ENCODE measurements around the gene HBS1L. TPM values are rescaled to one million over a fixed set of nuclear protein-coding genes. Genes with fewer than 3 reads are reported as not detected.
"Not testable (repeated sequence)": the region's sequence is repeated elsewhere in the genome, so short reads cannot be mapped to it uniquely, and the experiment has no call there.

Gene HBS1L
- total and polyA plus RNA-seq, 5 donors, result 28.7 to 81.3 (median 71.3) TPM

- H3K4me3 ChIP-seq (ENCODE audit: low read length); H3K27me3 ChIP-seq (ENCODE audit: control insufficient read depth, insufficient read depth); H3K27ac ChIP-seq (ENCODE audit: low read length); H3K9me3 ChIP-seq (ENCODE audit: control insufficient read depth, low read length); intact Hi-C loops (cut with DNase I); ATAC-seq; DNase-seq; H3K4me1 ChIP-seq (ENCODE audit: control insufficient read depth, insufficient read depth, low read length): not testable (repeated sequence)
- WGBS, result 92% methylated on average over 11 of the region's 11 CpGs
Measured at GRCh38 chr6:135058299-135058698, 3.7 kb upstream of the HBS1L start.

GRCh38 chr6:135056632-135057031 lies 2.0 kb upstream of the HBS1L start:
- H3K9me3 ChIP-seq (ENCODE audit: control insufficient read depth, low read length), result no peaks in the 10 kb centered on the region
- intact Hi-C loops (cut with DNase I), result no loop called here
- no peak overlapping the region for H3K27ac ChIP-seq (ENCODE audit: low read length)
- peaks cover 2% of the 10 kb centered on the region for H3K4me1 ChIP-seq (ENCODE audit: control insufficient read depth, insufficient read depth, low read length)
- DNase-seq, result no peak
- no peak for ATAC-seq
- WGBS, result 95% methylated on average over 5 of the region's 5 CpGs
- H3K27me3 ChIP-seq (ENCODE audit: control insufficient read depth, insufficient read depth), result no peaks in the 10 kb centered on the region
- H3K4me3 ChIP-seq (ENCODE audit: low read length), result no peak overlapping the region

GRCh38 chr6:135054226-135054568 lies 425 bp downstream of the HBS1L start:
- peak overlapping the region; percentile 84 for H3K4me3 ChIP-seq (ENCODE audit: low read length)
- no peaks in the 10 kb centered on the region for H3K27me3 ChIP-seq (ENCODE audit: control insufficient read depth, insufficient read depth)
- DNase-seq (no peak), ATAC-seq (peak in 1 of 2 donors; percentile 3)
- H3K4me1 ChIP-seq (ENCODE audit: control insufficient read depth, insufficient read depth, low read length), result peaks cover 2% of the 10 kb centered on the region
- no peaks in the 10 kb centered on the region for H3K9me3 ChIP-seq (ENCODE audit: control insufficient read depth, low read length)
- intact Hi-C loops (cut with DNase I), result no loop called here
- peak overlapping the region; percentile 64 for H3K27ac ChIP-seq (ENCODE audit: low read length)
- under 1% methylated on average over 9 of the region's 9 CpGs for WGBS

- intact Hi-C loops (cut with DNase I), result no loop called here
- DNase-seq, result no peak
- H3K4me3 ChIP-seq (ENCODE audit: low read length), result peak overlapping the region; percentile 84
- H3K9me3 ChIP-seq (ENCODE audit: control insufficient read depth, low read length), result no peaks in the 10 kb centered on the region
- WGBS, result 25% methylated on average over 2 of the region's 2 CpGs
- H3K4me1 ChIP-seq (ENCODE audit: control insufficient read depth, insufficient read depth, low read length), result peaks cover 2% of the 10 kb centered on the region
- H3K27me3 ChIP-seq (ENCODE audit: control insufficient read depth, insufficient read depth), result no peaks in the 10 kb centered on the region
- ATAC-seq, result no peak
- no peak overlapping the region for H3K27ac ChIP-seq (ENCODE audit: low read length)
Measured at GRCh38 chr6:135053406-135053805, 1.2 kb downstream of the HBS1L start.

- intact Hi-C loops (cut with DNase I), result no loop called here
- Histone ChIP-seq H3K9me3 (ENCODE audit: control insufficient read depth, low read length) (no peaks in the 10 kb centered on the region), H3K4me1 (ENCODE audit: control insufficient read depth, insufficient read depth, low read length) (peaks cover 2% of the 10 kb centered on the region), H3K4me3 (ENCODE audit: low read length) (no peak overlapping the region), H3K27me3 (ENCODE audit: control insufficient read depth, insufficient read depth) (no peaks in the 10 kb centered on the region), H3K27ac (ENCODE audit: low read length) (no peak overlapping the region)
- no peak for ATAC-seq
- 62% methylated on average over 3 of the region's 3 CpGs for WGBS
- no peak for DNase-seq
Measured at GRCh38 chr6:135052939-135053338, 1.7 kb downstream of the HBS1L start.

GRCh38 chr6:135048915-135049314 lies 5.7 kb downstream of the HBS1L start:
- H3K4me3 ChIP-seq (ENCODE audit: low read length), result no peak overlapping the region
- 96% methylated on average over 2 of the region's 2 CpGs for WGBS
- no peaks in the 10 kb centered on the region for H3K27me3 ChIP-seq (ENCODE audit: control insufficient read depth, insufficient read depth)
- intact Hi-C loops (cut with DNase I), result no loop called here
- H3K9me3 ChIP-seq (ENCODE audit: control insufficient read depth, low read length), result no peaks in the 10 kb centered on the region
- ATAC-seq, result no peak
- no peak overlapping the region for H3K27ac ChIP-seq (ENCODE audit: low read length)
- peaks cover 4% of the 10 kb centered on the region for H3K4me1 ChIP-seq (ENCODE audit: control insufficient read depth, insufficient read depth, low read length)
- DNase-seq, result no peak

- Histone ChIP-seq H3K9me3 (ENCODE audit: control insufficient read depth, low read length) (no peaks in the 10 kb centered on the region), H3K4me3 (ENCODE audit: low read length) (no peak overlapping the region), H3K27ac (ENCODE audit: low read length) (no peak overlapping the region), H3K4me1 (ENCODE audit: control insufficient read depth, insufficient read depth, low read length) (peaks cover 2% of the 10 kb centered on the region), H3K27me3 (ENCODE audit: control insufficient read depth, insufficient read depth) (no peaks in the 10 kb centered on the region)
- WGBS, result 82% methylated on average over 4 of the region's 4 CpGs
- intact Hi-C loops (cut with DNase I), result no loop called here
- no peak for DNase-seq
- no peak for ATAC-seq
Measured at GRCh38 chr6:135047336-135047735, 7.3 kb downstream of the HBS1L start.

- intact Hi-C loops (cut with DNase I), result no loop called here
- ATAC-seq, result no peak
Measured at GRCh38 chr6:135046912-135047311, 7.7 kb downstream of the HBS1L start.

GRCh38 chr6:135044639-135045038 lies 10.0 kb downstream of the HBS1L start:
- no peaks in the 10 kb centered on the region for H3K9me3 ChIP-seq (ENCODE audit: control insufficient read depth, low read length)
- H3K4me1 ChIP-seq (ENCODE audit: control insufficient read depth, insufficient read depth, low read length), result peaks cover 2% of the 10 kb centered on the region
- intact Hi-C loops (cut with DNase I), result no loop called here
- no peak for ATAC-seq
- H3K4me3 ChIP-seq (ENCODE audit: low read length), result no peak overlapping the region
- no peaks in the 10 kb centered on the region for H3K27me3 ChIP-seq (ENCODE audit: control insufficient read depth, insufficient read depth)
- WGBS, result 54% methylated on average over 3 of the region's 3 CpGs
- H3K27ac ChIP-seq (ENCODE audit: low read length), result no peak overlapping the region
- no peak for DNase-seq

More at GRCh38 chr6:135046912-135047311, 7.7 kb downstream of the HBS1L start:
- Histone ChIP-seq H3K4me3 (ENCODE audit: low read length) (no peak overlapping the region), H3K4me1 (ENCODE audit: control insufficient read depth, insufficient read depth, low read length) (peaks cover 2% of the 10 kb centered on the region), H3K27ac (ENCODE audit: low read length) (no peak overlapping the region), H3K27me3 (ENCODE audit: control insufficient read depth, insufficient read depth) (no peaks in the 10 kb centered on the region), H3K9me3 (ENCODE audit: control insufficient read depth, low read length) (no peaks in the 10 kb centered on the region)
- WGBS, result 71% methylated on average over 2 of the region's 2 CpGs
- DNase-seq, result no peak

- Histone ChIP-seq H3K4me3 (ENCODE audit: low read length) (no peak overlapping the region), H3K4me1 (ENCODE audit: control insufficient read depth, insufficient read depth, low read length) (peaks cover 2% of the 10 kb centered on the region), H3K27ac (ENCODE audit: low read length) (no peak overlapping the region), H3K27me3 (ENCODE audit: control insufficient read depth, insufficient read depth) (no peaks in the 10 kb centered on the region), H3K9me3 (ENCODE audit: control insufficient read depth, low read length) (no peaks in the 10 kb centered on the region)
- ATAC-seq (no peak), DNase-seq (no peak)
- 72% methylated on average over 2 of the region's 2 CpGs for WGBS
- intact Hi-C loops (cut with DNase I), result no loop called here
Measured at GRCh38 chr6:135043846-135044245, 10.8 kb downstream of the HBS1L start.

GRCh38 chr6:135043364-135043763 lies 11.3 kb downstream of the HBS1L start:
- WGBS, result 90% methylated on average over 3 of the region's 3 CpGs
- ATAC-seq (no peak), DNase-seq (no peak)
- intact Hi-C loops (cut with DNase I), result no loop called here
- no peaks in the 10 kb centered on the region for H3K9me3 ChIP-seq (ENCODE audit: control insufficient read depth, low read length)
- no peaks in the 10 kb centered on the region for H3K27me3 ChIP-seq (ENCODE audit: control insufficient read depth, insufficient read depth)
- H3K27ac ChIP-seq (ENCODE audit: low read length), result no peak overlapping the region
- peaks cover 2% of the 10 kb centered on the region for H3K4me1 ChIP-seq (ENCODE audit: control insufficient read depth, insufficient read depth, low read length)
- no peak overlapping the region for H3K4me3 ChIP-seq (ENCODE audit: low read length)

- H3K27ac ChIP-seq (ENCODE audit: low read length), result no peak overlapping the region
- no peaks in the 10 kb centered on the region for H3K4me1 ChIP-seq (ENCODE audit: control insufficient read depth, insufficient read depth, low read length)
- WGBS, result 92% methylated on average over 2 of the region's 2 CpGs
- DNase-seq, result no peak
- H3K9me3 ChIP-seq (ENCODE audit: control insufficient read depth, low read length), result no peaks in the 10 kb centered on the region
- H3K27me3 ChIP-seq (ENCODE audit: control insufficient read depth, insufficient read depth), result no peaks in the 10 kb centered on the region
- H3K4me3 ChIP-seq (ENCODE audit: low read length), result no peak overlapping the region
- ATAC-seq, result no peak
- intact Hi-C loops (cut with DNase I), result no loop called here
Measured at GRCh38 chr6:135038335-135038734, 16.3 kb downstream of the HBS1L start.

Data from right cardiac atrium (tissue), 5 donors.